HG03432 (cell line): ENCODE data around the gene IMPA2.
"Not testable (repeated sequence)": the region's sequence is repeated elsewhere in the genome, so short reads cannot be mapped to it uniquely, and the experiment has no call there.

Experiments used
- ATAC-seq: cut with Tn5 transposase; IDR thresholded peaks from one replicate; pipeline ENCODE4 v1.9.1; 2021; ENCODE audit warnings: mild to moderate bottlenecking, moderate library complexity; ENCODE audit not compliant: unreplicated experiment

Gene IMPA2

GRCh38 chr18:11960743-11961380 is 20.4 kb upstream of the IMPA2 start:
- ATAC-seq: no peak

- no peak for ATAC-seq
These were observed 18.7 kb upstream of the IMPA2 start for GRCh38 chr18:11962597-11962996.

- ATAC-seq: no peak
These were observed 17.3 kb upstream of the IMPA2 start for GRCh38 chr18:11963991-11964484.

- no peak for ATAC-seq
These were observed 11.1 kb upstream of the IMPA2 start for GRCh38 chr18:11969904-11970835.

GRCh38 chr18:11970836-11971226 is 10.5 kb upstream of the IMPA2 start:
- ATAC-seq: not testable (repeated sequence)

- ATAC-seq: no peak
These were observed 8.7 kb upstream of the IMPA2 start for GRCh38 chr18:11972371-11973174.

- ATAC-seq: no peak
These were observed 6.5 kb upstream of the IMPA2 start for GRCh38 chr18:11974741-11975325.

- no peak for ATAC-seq
These were observed 5.6 kb upstream of the IMPA2 start for GRCh38 chr18:11975723-11976122.

- ATAC-seq: no peak
These were observed 4.8 kb upstream of the IMPA2 start for GRCh38 chr18:11976315-11977152.

GRCh38 chr18:11977153-11977466 is 4.2 kb upstream of the IMPA2 start:
- no peak for ATAC-seq

- ATAC-seq: no peak
These were observed 2.4 kb upstream of the IMPA2 start for GRCh38 chr18:11978956-11979355.

- no peak for ATAC-seq
These were observed 1.2 kb upstream of the IMPA2 start for GRCh38 chr18:11980163-11980493.

- ATAC-seq: peak; percentile 90
These were observed 664 bp upstream of the IMPA2 start for GRCh38 chr18:11980494-11981191.

- ATAC-seq: peak; percentile 22
These were observed 448 bp downstream of the IMPA2 start for GRCh38 chr18:11981543-11982366.

GRCh38 chr18:11982981-11983380 is 1.7 kb downstream of the IMPA2 start:
- ATAC-seq: no peak

- no peak for ATAC-seq
These were observed 2.3 kb downstream of the IMPA2 start for GRCh38 chr18:11983592-11983991.

- no peak for ATAC-seq
These were observed 2.8 kb downstream of the IMPA2 start for GRCh38 chr18:11984091-11984490.

- ATAC-seq: no peak
These were observed 4.3 kb downstream of the IMPA2 start for GRCh38 chr18:11985586-11985985.

GRCh38 chr18:11986061-11986460 is 4.8 kb downstream of the IMPA2 start:
- ATAC-seq: no peak
